Retinal pigment epithelial cell (primary cell): ENCODE measurements around the gene CCDC154.

ENCODE experiments used
- DNase-seq: peaks from one replicate; pipeline ENCODE4 v3.0.0-alpha.2; 2010; ENCODE audit warnings: low read depth
- H3K4me3 ChIP-seq: 2 replicates; pipeline ENCODE4 v1.5.1; 2011; ENCODE audit warnings: mild to moderate bottlenecking, low read length, control low read depth, moderate library complexity
- TF ChIP-seq, protein P1 (sequence below): conservative IDR thresholded peaks from 2 replicates; pipeline ENCODE4 v1.5.1; 2011; ENCODE audit warnings: low read depth, low read length, control low read depth, inconsistent platforms

CCDC154 gene

DNA sequence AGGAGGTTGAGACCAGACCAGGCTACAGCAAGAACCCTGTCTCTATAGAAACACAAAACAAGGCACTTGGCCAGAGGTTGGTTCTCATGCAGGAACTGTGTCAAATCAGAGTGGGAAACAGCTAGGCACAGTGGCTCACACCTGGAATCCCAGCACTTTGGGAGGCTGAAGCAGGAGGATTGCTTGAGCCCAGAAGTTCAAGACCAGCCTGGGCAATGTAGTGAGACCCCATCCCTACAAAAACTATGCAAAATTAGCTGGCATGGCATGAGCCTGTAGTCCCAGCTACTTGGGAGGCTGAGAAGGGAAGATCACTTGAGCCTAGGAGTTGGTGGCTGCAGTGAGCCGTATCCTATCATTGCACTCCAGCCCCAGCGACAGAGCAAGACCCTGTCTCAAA lies 31.5 kb downstream of the CCDC154 start:
- no peak overlapping the region for H3K4me3 ChIP-seq
- DNase-seq = no peak
- TF ChIP-seq, protein P1, sequence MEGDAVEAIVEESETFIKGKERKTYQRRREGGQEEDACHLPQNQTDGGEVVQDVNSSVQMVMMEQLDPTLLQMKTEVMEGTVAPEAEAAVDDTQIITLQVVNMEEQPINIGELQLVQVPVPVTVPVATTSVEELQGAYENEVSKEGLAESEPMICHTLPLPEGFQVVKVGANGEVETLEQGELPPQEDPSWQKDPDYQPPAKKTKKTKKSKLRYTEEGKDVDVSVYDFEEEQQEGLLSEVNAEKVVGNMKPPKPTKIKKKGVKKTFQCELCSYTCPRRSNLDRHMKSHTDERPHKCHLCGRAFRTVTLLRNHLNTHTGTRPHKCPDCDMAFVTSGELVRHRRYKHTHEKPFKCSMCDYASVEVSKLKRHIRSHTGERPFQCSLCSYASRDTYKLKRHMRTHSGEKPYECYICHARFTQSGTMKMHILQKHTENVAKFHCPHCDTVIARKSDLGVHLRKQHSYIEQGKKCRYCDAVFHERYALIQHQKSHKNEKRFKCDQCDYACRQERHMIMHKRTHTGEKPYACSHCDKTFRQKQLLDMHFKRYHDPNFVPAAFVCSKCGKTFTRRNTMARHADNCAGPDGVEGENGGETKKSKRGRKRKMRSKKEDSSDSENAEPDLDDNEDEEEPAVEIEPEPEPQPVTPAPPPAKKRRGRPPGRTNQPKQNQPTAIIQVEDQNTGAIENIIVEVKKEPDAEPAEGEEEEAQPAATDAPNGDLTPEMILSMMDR = no peak

DNA sequence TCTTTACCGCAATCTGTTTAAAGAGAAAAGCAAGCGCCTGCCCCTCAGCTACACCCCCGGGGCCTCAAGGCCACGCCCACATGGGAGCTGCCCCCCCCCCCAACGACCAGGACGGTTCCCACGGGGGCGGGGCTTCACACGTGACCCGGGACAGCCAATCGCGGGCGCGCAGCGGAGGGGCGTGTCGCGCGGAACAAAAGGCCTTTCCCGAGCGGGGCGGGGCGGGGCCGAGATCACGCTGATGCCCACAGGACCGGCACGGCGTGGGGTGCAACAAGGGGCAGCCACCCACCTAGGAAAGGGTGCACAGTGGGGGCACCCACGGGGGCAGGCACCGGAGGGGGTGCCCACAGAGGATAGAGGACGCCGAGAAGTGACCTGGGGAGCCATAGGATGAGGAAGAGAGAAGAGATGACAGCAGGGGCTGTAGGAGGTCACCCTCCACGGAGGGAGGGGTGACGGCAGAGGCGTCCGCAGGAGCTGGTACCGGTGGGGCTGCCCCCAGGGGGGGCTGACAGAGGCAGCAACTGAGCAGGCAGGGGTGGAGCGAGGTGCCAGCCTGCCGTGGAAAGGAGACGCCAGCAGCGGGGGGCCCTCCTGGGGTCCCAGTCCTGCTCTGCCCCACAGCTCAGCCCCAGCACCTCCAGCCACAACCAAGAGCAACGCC lies 36.1 kb downstream of the CCDC154 start:
- peak; percentile 43 for DNase-seq
- H3K4me3 ChIP-seq = peak overlapping the region; percentile 75
- TF ChIP-seq, protein P1 = no peak

DNA sequence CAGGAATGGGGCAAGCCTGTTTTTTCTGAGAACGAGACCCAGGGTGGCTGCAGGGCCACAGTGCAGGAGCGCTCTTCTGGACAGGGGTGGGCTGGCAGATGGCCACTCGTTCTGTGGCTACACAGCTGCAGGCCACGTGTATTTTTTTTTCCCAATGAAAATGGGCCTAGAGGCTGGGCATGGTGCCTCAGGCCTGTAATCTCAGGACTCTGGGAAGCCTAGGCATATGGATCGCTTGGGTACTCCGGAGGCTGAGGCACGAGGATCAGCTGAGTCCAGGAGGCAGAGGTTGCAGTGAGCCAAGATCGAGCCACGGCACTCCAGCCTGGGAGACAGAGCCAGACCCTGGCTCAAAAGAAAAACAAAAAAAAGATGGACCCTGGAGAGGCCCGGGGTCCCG lies 36.6 kb downstream of the CCDC154 start:
- no peak for DNase-seq
- peak overlapping the region; percentile 10 for H3K4me3 ChIP-seq
- TF ChIP-seq, protein P1 = no peak

DNA sequence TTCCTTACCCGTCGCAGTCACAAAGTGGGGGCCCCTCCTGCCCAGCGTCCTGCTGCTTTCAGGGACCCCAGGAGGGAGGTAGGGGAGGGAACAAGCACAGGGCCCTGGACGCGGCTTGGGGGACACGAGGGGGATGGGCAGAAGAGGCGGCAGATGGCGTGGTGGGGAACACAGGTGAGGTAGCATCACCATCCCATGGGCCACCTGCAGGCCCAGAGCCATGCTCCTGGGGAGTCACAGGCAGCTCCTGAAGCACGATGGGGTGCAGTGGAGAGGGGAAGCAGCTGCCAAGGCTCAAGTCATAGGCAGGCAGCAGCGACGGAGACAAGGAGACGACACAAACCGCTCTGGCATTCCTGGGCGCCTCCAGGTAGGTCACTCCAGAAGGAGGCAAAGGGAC lies 40.6 kb downstream of the CCDC154 start:
- TF ChIP-seq, protein P1 = no peak
- no peak for DNase-seq
- H3K4me3 ChIP-seq = no peak overlapping the region

DNA sequence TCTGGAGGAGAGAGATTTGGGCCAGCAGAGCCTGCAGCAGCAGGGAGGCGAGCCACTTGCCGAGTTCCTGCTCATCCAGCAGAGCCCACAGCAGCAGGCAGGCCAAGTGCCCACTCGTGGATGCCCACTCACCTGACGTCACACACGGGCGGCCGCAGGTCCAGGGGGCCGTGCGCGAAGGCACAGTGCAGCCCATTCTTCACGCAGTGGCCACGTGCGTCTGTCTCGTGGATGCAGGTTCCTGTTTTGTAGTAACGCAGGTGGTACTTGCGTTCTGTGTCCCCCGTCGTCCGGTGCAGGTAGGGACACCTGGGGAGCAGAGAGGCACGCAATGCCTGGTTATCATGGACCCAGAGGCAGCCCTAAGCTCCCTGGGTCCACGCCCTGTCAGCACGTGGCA lies 41.3 kb downstream of the CCDC154 start:
- TF ChIP-seq, protein P1 = no peak
- no peak overlapping the region for H3K4me3 ChIP-seq
- no peak for DNase-seq

DNA sequence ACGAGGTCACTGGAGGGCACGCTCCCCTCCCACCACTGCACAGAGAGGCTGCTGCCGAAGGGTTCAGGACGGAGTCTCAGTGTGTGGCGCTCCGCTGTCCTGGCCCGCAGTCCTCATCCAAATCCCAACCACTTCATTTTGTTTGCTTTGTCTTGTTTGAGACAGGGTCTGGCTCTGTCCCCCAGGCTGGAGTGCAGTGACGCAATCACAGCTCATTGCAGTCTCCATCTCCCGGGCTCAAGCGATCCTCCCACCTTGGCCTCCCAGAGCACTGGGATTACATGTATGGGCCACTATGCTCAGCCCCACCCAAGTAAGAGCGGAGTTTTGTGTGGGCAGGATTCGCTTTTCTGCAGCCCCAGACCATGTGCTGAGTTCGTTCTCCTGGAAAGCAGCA lies 42.6 kb downstream of the CCDC154 start:
- DNase-seq = no peak
- H3K4me3 ChIP-seq = no peak overlapping the region
- TF ChIP-seq, protein P1 = no peak

DNA sequence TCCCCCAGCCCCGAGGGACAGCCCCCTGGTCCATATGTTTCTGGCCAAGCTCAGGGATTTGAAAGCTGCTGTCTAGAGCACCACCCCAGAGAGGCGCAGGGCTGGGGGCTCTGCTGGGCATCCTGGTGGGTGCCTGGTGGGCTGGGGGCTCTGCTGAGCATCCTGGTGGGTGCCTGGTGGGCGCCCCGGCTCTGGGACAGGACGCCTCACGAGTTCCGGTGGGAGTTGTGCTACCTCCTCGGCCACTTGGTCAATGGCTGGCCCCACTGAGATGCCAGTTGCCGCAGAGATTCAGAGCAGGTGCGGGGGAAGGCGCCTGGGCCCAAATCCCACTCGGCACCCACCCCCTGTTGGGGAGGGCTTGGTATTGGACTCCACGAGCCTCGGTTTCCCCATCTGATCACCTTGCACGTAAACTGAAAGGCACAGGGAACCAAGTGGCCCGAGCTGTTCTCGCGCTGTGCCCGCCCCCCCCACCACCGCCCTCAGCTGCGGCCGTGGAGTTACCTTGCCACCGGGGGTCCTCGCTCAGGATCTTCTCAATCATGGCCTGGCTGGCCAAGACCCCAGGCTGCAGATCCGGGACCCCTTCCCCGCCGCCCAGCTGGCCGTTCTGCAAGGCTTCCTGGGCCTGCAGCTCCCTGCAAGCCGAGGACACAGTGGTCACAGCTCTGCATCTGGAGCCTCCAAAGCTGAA lies 43.1 kb downstream of the CCDC154 start:
- TF ChIP-seq, protein P1 = no peak
- no peak overlapping the region for H3K4me3 ChIP-seq
- no peak for DNase-seq
